CD4-positive, alpha-beta T cell treated with Interleukin-4 for 1 hour (primary cell): ENCODE data around the gene KRT81.

Source experiments
- DNase-seq, 2 donors: peaks; one replicate each; pipeline ENCODE4 v3.0.0-alpha.2; 2020 to 2022

Gene KRT81

GRCh38 chr12:52238207-52238840 is 53.0 kb downstream of the KRT81 start:
- DNase-seq = no peak

- no peak for DNase-seq
These were observed 54.8 kb downstream of the KRT81 start for GRCh38 chr12:52236386-52237050.
